Caco-2 (cell line): ENCODE results near the gene NPAT. TPM values are rescaled to one million over a fixed set of nuclear protein-coding genes. Genes with fewer than 3 reads are reported as not detected.

Source experiments
- BruUV-seq: library from RNA; stranded (reverse); fragments of 400-500 nt; replicated peaks from 2 replicates; lab custom pipeline; 2021; lab: Mats Ljungman, UMichigan
- CTCF ChIA-PET: fragments of 300-600 bp; sonication (Branson Sonifier 250); formaldehyde crosslinking; loops from one replicate; lab custom pipeline; 2022; ENCODE audit warnings: antibody characterized with exemption; lab: Charles Lee
- POLR2A ChIA-PET: fragments of 300-600 bp; sonication (Branson Sonifier 250); formaldehyde crosslinking; loops from one replicate; lab custom pipeline; 2022; ENCODE audit warnings: antibody characterized with exemption; lab: Charles Lee
- DNase-seq, 2 experiments: peaks; one replicate each; pipeline versions ENCODE4 v3.0.0 to v3.0.0-alpha.2; 2020 to 2022
- H3K27me3 ChIP-seq: replicated peaks from 2 replicates; pipeline ENCODE4 v1.6.0; 2011; ENCODE audit warnings: low read length; ENCODE audit not compliant: control insufficient read depth, insufficient read depth
- H3K36me3 ChIP-seq: 2 replicates; pipeline ENCODE4 v1.5.1; 2011; ENCODE audit warnings: low read length; ENCODE audit not compliant: control insufficient read depth, insufficient read depth
- H3K4me1 ChIP-seq: fragments of 250-450 bp; sonication (Bioruptor Pico); 2 replicates; pipeline ENCODE4 v1.5.1; 2020; ENCODE audit warnings: mild to moderate bottlenecking
- H3K4me3 ChIP-seq: 2 replicates; pipeline ENCODE4 v1.5.1; 2011; ENCODE audit warnings: low read depth, mild to moderate bottlenecking, control low read depth, low read length
- H3K9me3 ChIP-seq: fragments of 250-450 bp; sonication (Bioruptor Pico); 2 replicates; pipeline ENCODE4 v1.5.1; 2020; ENCODE audit warnings: mild to moderate bottlenecking, moderate library complexity
- H3K27ac Mint-ChIP-seq: one replicate; pipeline ENCODE4 v1.8.0; 2022; ENCODE audit warnings: mixed read lengths; ENCODE audit not compliant: unreplicated experiment
- H3K27me3 Mint-ChIP-seq: one replicate; pipeline ENCODE4 v1.8.0; 2022; ENCODE audit warnings: mixed read lengths; ENCODE audit not compliant: insufficient read depth, unreplicated experiment
- H3K36me3 Mint-ChIP-seq: one replicate; pipeline ENCODE4 v1.8.0; 2022; ENCODE audit warnings: mild to moderate bottlenecking, mixed read lengths; ENCODE audit not compliant: insufficient read depth, unreplicated experiment
- H3K4me1 Mint-ChIP-seq: one replicate; pipeline ENCODE4 v1.8.0; 2022; ENCODE audit warnings: low read depth, mixed read lengths; ENCODE audit not compliant: unreplicated experiment
- H3K4me3 Mint-ChIP-seq: one replicate; pipeline ENCODE4 v1.8.0; 2022; ENCODE audit warnings: mild to moderate bottlenecking, moderate library complexity, mixed read lengths; ENCODE audit not compliant: unreplicated experiment
- H3K9me3 Mint-ChIP-seq: one replicate; pipeline ENCODE4 v1.8.0; 2022; ENCODE audit warnings: mixed read lengths; ENCODE audit not compliant: unreplicated experiment
- CTCF ChIP-seq, 2 experiments: fragments of 200-600 bp in 1 of 2; IDR thresholded peaks; 1 replicate in 1 of 2; 2 replicates in 1 of 2; pipeline versions ENCODE4 v1.5.1 to v1.8.0; 2011 to 2022; ENCODE audit warnings: antibody characterized with exemption in 1 of 2, control low read depth in 1 of 2, inconsistent platforms in 1 of 2, low read depth in 1 of 2, low read length in 1 of 2, mild to moderate bottlenecking in 1 of 2, moderate library complexity in 1 of 2; ENCODE audit not compliant: insufficient read depth in 1 of 2, severe bottlenecking in 1 of 2, unreplicated experiment in 1 of 2
- intact Hi-C: fragments of 100-400 bp; cut with micrococcal nuclease; formaldehyde crosslinking; loops from one replicate; pipeline ENCODE4 v1.10.0; 2022; ENCODE audit not compliant: unreplicated experiment
- total RNA-seq: library from RNA; stranded (reverse); gene quantifications from 2 replicates; pipeline ENCODE4 v1.2.3, GENCODE V29; 2022

NPAT gene
- total RNA-seq, 1 experiment from 2014 or later: 29.5 TPM

- H3K9me3 Mint-ChIP-seq: no peaks in the 10 kb centered on the region
- ChIA-PET CTCF (interaction anchor here (1.1 kb wide), 1 partner anchor 10 kb away, joined by 3 read pairs; no protein-coding TSS in a partner anchor), POLR2A (no interaction called here)
- Histone ChIP-seq H3K4me1 (no peaks in the 10 kb centered on the region), H3K36me3 (peaks cover 4% of the 10 kb centered on the region), H3K27me3 (no peaks in the 10 kb centered on the region), H3K9me3 (no peaks in the 10 kb centered on the region; the same call in 1 of the 2 replicates), H3K4me3 (no peak overlapping the region)
- H3K27ac Mint-ChIP-seq: no peak overlapping the region
- H3K4me1 Mint-ChIP-seq: no peaks in the 10 kb centered on the region
- no TSS peak for BruUV-seq
- no peak for DNase-seq
- no peak overlapping the region for H3K4me3 Mint-ChIP-seq
- intact Hi-C loops: no loop called here
- peaks cover 70% of the 10 kb centered on the region for H3K36me3 Mint-ChIP-seq
- TF ChIP-seq CTCF (IDR thresholded peaks at IDR 0.05; ENCODE audit: insufficient read depth in 1 of 2, low read depth in 1 of 2, low read length in 1 of 2, severe bottlenecking in 1 of 2, unreplicated experiment in 1 of 2): no peak
- no peaks in the 10 kb centered on the region for H3K27me3 Mint-ChIP-seq
Measured at GRCh38 chr11:108233277-108233945, 11.0 kb upstream of the NPAT start.

GRCh38 chr11:108228251-108228650 is 5.8 kb upstream of the NPAT start:
- Histone ChIP-seq H3K36me3 (peaks cover 4% of the 10 kb centered on the region), H3K9me3 (no peaks in the 10 kb centered on the region), H3K4me1 (peaks cover 9% of the 10 kb centered on the region), H3K4me3 (no peak overlapping the region), H3K27me3 (no peaks in the 10 kb centered on the region)
- Mint-ChIP-seq H3K9me3 (no peaks in the 10 kb centered on the region), H3K4me3 (no peak overlapping the region), H3K4me1 (no peaks in the 10 kb centered on the region), H3K27ac (no peak overlapping the region), H3K27me3 (no peaks in the 10 kb centered on the region), H3K36me3 (peaks cover 46% of the 10 kb centered on the region)
- ChIA-PET POLR2A (no interaction called here), CTCF (no interaction called here)
- intact Hi-C loops: no loop called here
- no TSS peak for BruUV-seq
- TF ChIP-seq CTCF (IDR thresholded peaks at IDR 0.05; ENCODE audit: insufficient read depth in 1 of 2, low read depth in 1 of 2, low read length in 1 of 2, severe bottlenecking in 1 of 2, unreplicated experiment in 1 of 2): no peak
- no peak for DNase-seq

GRCh38 chr11:108226036-108226435 is 3.6 kb upstream of the NPAT start:
- BruUV-seq: no TSS peak
- no peak overlapping the region for H3K27ac Mint-ChIP-seq
- POLR2A ChIA-PET: no interaction called here

More at GRCh38 chr11:108226036-108226435, 3.6 kb upstream of the NPAT start:
- peaks cover 31% of the 10 kb centered on the region for H3K36me3 Mint-ChIP-seq
- intact Hi-C loops: no loop called here
- Histone ChIP-seq H3K4me1 (peaks cover 9% of the 10 kb centered on the region), H3K27me3 (no peaks in the 10 kb centered on the region), H3K36me3 (peaks cover 4% of the 10 kb centered on the region), H3K9me3 (no peaks in the 10 kb centered on the region), H3K4me3 (no peak overlapping the region)
- no peak for TF ChIP-seq CTCF (IDR thresholded peaks at IDR 0.05; ENCODE audit: insufficient read depth in 1 of 2, low read depth in 1 of 2, low read length in 1 of 2, severe bottlenecking in 1 of 2, unreplicated experiment in 1 of 2)
- H3K4me3 Mint-ChIP-seq: no peak overlapping the region
- DNase-seq: no peak
- CTCF ChIA-PET: interaction anchor here (0.5 kb wide), 1 partner anchor 13 kb away, joined by 6 read pairs; no protein-coding TSS in a partner anchor
- no peaks in the 10 kb centered on the region for H3K9me3 Mint-ChIP-seq
- no peaks in the 10 kb centered on the region for H3K27me3 Mint-ChIP-seq
- no peaks in the 10 kb centered on the region for H3K4me1 Mint-ChIP-seq
